ENCODE measurements around the gene GRIP1.

Gene GRIP1

DNA sequence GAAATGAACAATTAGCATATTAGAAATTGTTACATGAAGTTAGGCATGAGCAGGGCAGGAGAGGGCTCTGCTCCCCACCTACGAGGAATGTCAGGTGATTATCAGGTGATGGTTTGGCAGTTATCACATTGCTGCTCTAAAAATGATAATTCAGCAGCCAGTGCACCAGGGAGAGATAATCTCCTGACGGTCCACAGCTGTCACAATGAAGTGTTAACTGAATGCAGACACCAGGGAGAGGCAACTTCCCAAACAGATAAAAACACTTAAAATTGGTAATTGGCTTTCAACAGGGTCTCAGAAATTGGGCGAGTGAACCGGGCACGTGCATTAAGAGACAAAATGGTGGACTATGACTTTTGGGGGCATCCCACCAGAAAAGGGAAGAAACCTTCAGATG lies 176.0 kb downstream of the GRIP1 start:
- Histone ChIP-seq H2AFZ (ENCODE audit: low read depth, low read length, severe bottlenecking) (no peak overlapping the region), H3K27me3 (ENCODE audit: low read length) (no peaks in the 10 kb centered on the region), H3F3A (ENCODE audit: insufficient read depth) (no peaks in the 10 kb centered on the region), H3K36me3 (ENCODE audit: low read length) (no peaks in the 10 kb centered on the region), H3K9me2 (replicated peaks; ENCODE audit: insufficient read depth, low read length) (no peaks in the 10 kb centered on the region), H3K27ac (ENCODE audit: low read depth, low read length) (no peak overlapping the region), H3K9me3 (ENCODE audit: insufficient read depth, low read length) (0 out of 2 replicates have a peak, but pooled peaks cover 5% of the 10 kb centered on the region), H3K4me2 (ENCODE audit: low read depth, low read length, poor library complexity, severe bottlenecking) (no peak overlapping the region), H3K4me3 (ENCODE audit: insufficient read depth, low read length, poor library complexity, severe bottlenecking) (no peak overlapping the region), H4K20me1 (ENCODE audit: low read depth, low read length) (no peaks in the 10 kb centered on the region), H3K9ac (ENCODE audit: low read length) (no peak overlapping the region), H3K79me2 (ENCODE audit: insufficient read depth, low read length) (no peaks in the 10 kb centered on the region)
- no peak for TF ChIP-seq EZH2phosphoT487 (conservative IDR thresholded peaks at IDR 0.05; ENCODE audit: low read length)
- TF ChIP-seq, protein P1, sequence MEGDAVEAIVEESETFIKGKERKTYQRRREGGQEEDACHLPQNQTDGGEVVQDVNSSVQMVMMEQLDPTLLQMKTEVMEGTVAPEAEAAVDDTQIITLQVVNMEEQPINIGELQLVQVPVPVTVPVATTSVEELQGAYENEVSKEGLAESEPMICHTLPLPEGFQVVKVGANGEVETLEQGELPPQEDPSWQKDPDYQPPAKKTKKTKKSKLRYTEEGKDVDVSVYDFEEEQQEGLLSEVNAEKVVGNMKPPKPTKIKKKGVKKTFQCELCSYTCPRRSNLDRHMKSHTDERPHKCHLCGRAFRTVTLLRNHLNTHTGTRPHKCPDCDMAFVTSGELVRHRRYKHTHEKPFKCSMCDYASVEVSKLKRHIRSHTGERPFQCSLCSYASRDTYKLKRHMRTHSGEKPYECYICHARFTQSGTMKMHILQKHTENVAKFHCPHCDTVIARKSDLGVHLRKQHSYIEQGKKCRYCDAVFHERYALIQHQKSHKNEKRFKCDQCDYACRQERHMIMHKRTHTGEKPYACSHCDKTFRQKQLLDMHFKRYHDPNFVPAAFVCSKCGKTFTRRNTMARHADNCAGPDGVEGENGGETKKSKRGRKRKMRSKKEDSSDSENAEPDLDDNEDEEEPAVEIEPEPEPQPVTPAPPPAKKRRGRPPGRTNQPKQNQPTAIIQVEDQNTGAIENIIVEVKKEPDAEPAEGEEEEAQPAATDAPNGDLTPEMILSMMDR (IDR thresholded peaks at IDR 0.05; ENCODE audit: insufficient read depth, low read length, poor library complexity, severe bottlenecking) = no peak

DNA sequence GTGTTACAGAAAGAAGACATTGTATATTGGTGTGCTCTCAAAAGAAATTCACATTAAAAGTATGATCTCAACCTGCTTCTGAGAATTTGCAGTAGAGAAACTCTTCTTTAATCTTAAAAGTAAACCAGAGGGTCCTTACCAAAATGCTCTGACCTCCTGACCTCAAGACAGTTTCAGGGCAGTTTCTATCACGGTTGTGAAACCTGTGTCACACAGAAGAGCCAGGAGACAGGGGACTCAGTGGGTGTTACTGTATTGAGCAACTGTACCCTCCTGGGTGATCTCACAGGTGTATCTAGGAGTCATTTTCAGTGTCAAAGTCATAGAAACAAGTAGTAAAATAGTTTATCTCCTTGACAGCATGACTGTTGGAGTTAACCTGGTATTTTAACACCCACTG lies 178.0 kb downstream of the GRIP1 start:
- Histone ChIP-seq H3K27me3 (ENCODE audit: low read length) (no peaks in the 10 kb centered on the region), H3K4me3 (ENCODE audit: insufficient read depth, low read length, poor library complexity, severe bottlenecking) (no peak overlapping the region), H3K9ac (ENCODE audit: low read length) (no peak overlapping the region), H3K79me2 (ENCODE audit: insufficient read depth, low read length) (no peaks in the 10 kb centered on the region), H3F3A (ENCODE audit: insufficient read depth) (no peaks in the 10 kb centered on the region), H3K4me2 (ENCODE audit: low read depth, low read length, poor library complexity, severe bottlenecking) (no peak overlapping the region), H3K9me3 (ENCODE audit: insufficient read depth, low read length) (0 out of 2 replicates have a peak, but pooled peaks cover 1% of the 10 kb centered on the region), H4K20me1 (ENCODE audit: low read depth, low read length) (no peaks in the 10 kb centered on the region), H3K9me2 (replicated peaks; ENCODE audit: insufficient read depth, low read length) (no peaks in the 10 kb centered on the region), H3K27ac (ENCODE audit: low read depth, low read length) (no peak overlapping the region), H2AFZ (ENCODE audit: low read depth, low read length, severe bottlenecking) (no peak overlapping the region), H3K36me3 (ENCODE audit: low read length) (no peaks in the 10 kb centered on the region)
- no peak for TF ChIP-seq EZH2phosphoT487 (conservative IDR thresholded peaks at IDR 0.05; ENCODE audit: low read length)
- TF ChIP-seq, protein P1 (IDR thresholded peaks at IDR 0.05; ENCODE audit: insufficient read depth, low read length, poor library complexity, severe bottlenecking) = no peak

DNA sequence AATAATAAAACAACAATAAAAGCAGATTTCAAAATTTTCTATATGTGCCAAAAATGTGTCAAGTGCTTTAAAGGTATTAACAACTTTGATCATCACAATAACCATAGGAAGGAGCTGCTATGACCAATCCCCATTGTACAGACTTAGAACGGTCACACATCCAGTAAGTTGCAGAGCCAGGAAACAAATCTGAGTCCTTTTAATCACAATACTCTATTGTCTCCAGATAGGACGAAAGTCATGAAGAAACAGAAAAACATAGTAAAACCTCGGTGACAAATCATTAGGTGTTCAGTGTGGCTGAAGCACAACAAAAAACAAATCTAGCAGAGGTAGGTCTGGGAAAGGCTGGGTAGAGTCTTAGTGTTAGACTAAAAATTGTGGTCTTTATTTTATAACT lies 178.8 kb downstream of the GRIP1 start:
- no peaks in the 10 kb centered on the region for H4K20me1 ChIP-seq (ENCODE audit: low read depth, low read length)
- H3K9ac ChIP-seq (ENCODE audit: low read length) = no peak overlapping the region
- no peaks in the 10 kb centered on the region for H3K36me3 ChIP-seq (ENCODE audit: low read length)
- no peaks in the 10 kb centered on the region for H3F3A ChIP-seq (ENCODE audit: insufficient read depth)
- H2AFZ ChIP-seq (ENCODE audit: low read depth, low read length, severe bottlenecking) = no peak overlapping the region
- no peak overlapping the region for H3K4me3 ChIP-seq (ENCODE audit: insufficient read depth, low read length, poor library complexity, severe bottlenecking)
- H3K9me2 ChIP-seq (replicated peaks; ENCODE audit: insufficient read depth, low read length) = no peaks in the 10 kb centered on the region
- no peaks in the 10 kb centered on the region for H3K27me3 ChIP-seq (ENCODE audit: low read length)
- no peaks in the 10 kb centered on the region for H3K79me2 ChIP-seq (ENCODE audit: insufficient read depth, low read length)
- H3K4me2 ChIP-seq (ENCODE audit: low read depth, low read length, poor library complexity, severe bottlenecking) = no peak overlapping the region
- no peaks in the 10 kb centered on the region for H3K9me3 ChIP-seq (ENCODE audit: insufficient read depth, low read length)
- TF ChIP-seq, protein P1 (IDR thresholded peaks at IDR 0.05; ENCODE audit: insufficient read depth, low read length, poor library complexity, severe bottlenecking) = no peak
- TF ChIP-seq EZH2phosphoT487 (conservative IDR thresholded peaks at IDR 0.05; ENCODE audit: low read length) = no peak
- no peak overlapping the region for H3K27ac ChIP-seq (ENCODE audit: low read depth, low read length)

Measured in SU-DHL-6 (cell line).